ENCODE results near the gene TEAD1.

- no peak for TF ChIP-seq CTCF (IDR thresholded peaks at IDR 0.05)
- no peak for TF ChIP-seq POLR2A (IDR thresholded peaks at IDR 0.05)
Measured at GRCh38 chr11:12680940-12681258, 6.7 kb downstream of the TEAD1 start.
